Panc1 (cell line): ENCODE data around the gene TST. TPM values are rescaled to one million over a fixed set of nuclear protein-coding genes. Genes with fewer than 3 reads are reported as not detected.

ENCODE experiments used
- ATAC-seq: fragments of 200-7000 bp; cut with Tn5 transposase; 2 replicates; pipeline ENCODE4 v1.9.1; 2020; ENCODE audit warnings: mild to moderate bottlenecking, moderate library complexity
- BruUV-seq: library from RNA; stranded (reverse); fragments of 400-500 nt; replicated peaks from 2 replicates; lab custom pipeline; 2021; lab: Mats Ljungman, UMichigan
- CTCF ChIA-PET: fragments of 300-600 bp; sonication (Branson Sonifier 250); formaldehyde crosslinking; loops from one replicate; lab custom pipeline; 2022; ENCODE audit warnings: antibody characterized with exemption; lab: Charles Lee
- POLR2A ChIA-PET: fragments of 300-600 bp; sonication (Branson Sonifier 250); formaldehyde crosslinking; loops from one replicate; lab custom pipeline; 2022; ENCODE audit warnings: antibody characterized with exemption; lab: Charles Lee
- DNase-seq: peaks from one replicate; pipeline ENCODE4 v3.0.0-alpha.2; 2010; ENCODE audit warnings: low read depth, low spot score
- H3K27ac ChIP-seq: 2 replicates; pipeline ENCODE4 v1.5.1; 2011; ENCODE audit warnings: mild to moderate bottlenecking, low read length, inconsistent platforms
- H3K27me3 ChIP-seq: fragments of 200-500 bp; sonication (Bioruptor generic); 2 replicates; pipeline ENCODE4 v1.6.0; 2014; ENCODE audit warnings: low read length, inconsistent platforms; ENCODE audit not compliant: control insufficient read depth, insufficient read depth
- H3K36me3 ChIP-seq: fragments of 200-500 bp; sonication (Bioruptor generic); 2 replicates; pipeline ENCODE4 v1.5.1; 2014; ENCODE audit warnings: inconsistent platforms, mild to moderate bottlenecking, low read length, moderate library complexity; ENCODE audit not compliant: control insufficient read depth, insufficient read depth
- H3K4me1 ChIP-seq: 2 replicates; pipeline ENCODE4 v1.5.1; 2011; ENCODE audit warnings: inconsistent platforms, mild to moderate bottlenecking, low read length, moderate library complexity; ENCODE audit not compliant: control insufficient read depth, insufficient read depth
- H3K4me3 ChIP-seq, 2 experiments: 2 replicates each; pipeline ENCODE4 v1.5.1; 2011 to 2012; ENCODE audit warnings: low read depth in 2 of 2, low read length in 2 of 2, mild to moderate bottlenecking in 2 of 2, inconsistent platforms in 1 of 2, moderate library complexity in 1 of 2
- H3K9me3 ChIP-seq: fragments of 200-500 bp; sonication (Bioruptor generic); 2 replicates; pipeline ENCODE4 v1.5.1; 2014; ENCODE audit warnings: low read depth, mild to moderate bottlenecking, inconsistent platforms, low read length, moderate library complexity; ENCODE audit not compliant: control insufficient read depth, insufficient read depth
- CTCF ChIP-seq: fragments of 450-650 bp; IDR thresholded peaks from 2 replicates; pipeline ENCODE4 v1.5.1; 2017; ENCODE audit warnings: mild to moderate bottlenecking
- POLR2AphosphoS5 ChIP-seq: IDR thresholded peaks from 2 replicates; pipeline ENCODE4 v1.6.1; 2012; ENCODE audit warnings: mild to moderate bottlenecking, low read depth, low read length, moderate library complexity
- REST ChIP-seq, 2 experiments: IDR thresholded peaks; 2 replicates each; pipeline ENCODE4 v1.6.1; 2011 to 2012; ENCODE audit warnings: low read depth in 2 of 2, control low read depth in 1 of 2, low read length in 1 of 2, mild to moderate bottlenecking in 1 of 2, moderate library complexity in 1 of 2; ENCODE audit not compliant: insufficient read depth in 1 of 2
- SIN3A ChIP-seq: IDR thresholded peaks from 2 replicates; pipeline ENCODE4 v1.6.1; 2012; ENCODE audit warnings: low read depth, mild to moderate bottlenecking, low read length, moderate library complexity, borderline replicate concordance; ENCODE audit not compliant: insufficient read depth
- TCF7L2 ChIP-seq: IDR thresholded peaks from 2 replicates; pipeline ENCODE4 v1.6.1; 2011; ENCODE audit warnings: mild to moderate bottlenecking, low read depth, low read length, inconsistent platforms
- in situ Hi-C: cut with HindIII; loops from 2 replicates; pipeline ENCODE4 v1.10.0; 2016; ENCODE audit warnings: low sequenced_read_pairs, low pct_unique_long_range_greater_than_20kb
- intact Hi-C: fragments of 100-400 bp; cut with micrococcal nuclease; formaldehyde crosslinking; loops from one replicate; pipeline ENCODE4 v1.10.0; 2022; ENCODE audit not compliant: unreplicated experiment
- total RNA-seq: library from RNA; stranded (reverse); gene quantifications from one replicate; pipeline ENCODE4 v1.2.1, GENCODE V29; 2021; ENCODE audit not compliant: unreplicated experiment

TST gene
- total RNA-seq, 1 experiment from 2014 or later = 15.9 TPM

GRCh38 chr22:37059876-37060449, 40.7 kb upstream of the TST start:
- intact Hi-C loops = no loop called here
- in situ Hi-C loops = no loop called here
- ChIA-PET POLR2A (no interaction called here), CTCF (no interaction called here)
- H3K4me1 ChIP-seq = no peaks in the 10 kb centered on the region
- H3K36me3 ChIP-seq = no peaks in the 10 kb centered on the region
- BruUV-seq = no TSS peak
- ATAC-seq (0 out of 2 replicates have a peak, but pooled peaks have one; percentile 11), DNase-seq (no peak)
- no peaks in the 10 kb centered on the region for H3K27me3 ChIP-seq
- H3K9me3 ChIP-seq = no peaks in the 10 kb centered on the region
- no peak overlapping the region for H3K4me3 ChIP-seq
- H3K27ac ChIP-seq = no peak overlapping the region
- TF ChIP-seq CTCF (no peak), POLR2AphosphoS5 (no peak)

GRCh38 chr22:37058917-37059701, 39.9 kb upstream of the TST start:
- H3K27me3 ChIP-seq = no peaks in the 10 kb centered on the region
- H3K27ac ChIP-seq = no peak overlapping the region
- H3K4me3 ChIP-seq = no peak overlapping the region
- no peaks in the 10 kb centered on the region for H3K9me3 ChIP-seq
- TF ChIP-seq SIN3A (no peak), REST (IDR thresholded peaks at IDR 0.05; ENCODE audit: insufficient read depth in 1 of 2, low read depth in 2 of 2, low read length in 1 of 2) (no peak), TCF7L2 (no peak), POLR2AphosphoS5 (no peak), CTCF (no peak)
- no TSS peak for BruUV-seq
- in situ Hi-C loops = no loop called here
- ChIA-PET POLR2A (no interaction called here), CTCF (no interaction called here)
- peak; percentile 20; the same call in 1 of the 2 replicates for ATAC-seq
- H3K36me3 ChIP-seq = no peaks in the 10 kb centered on the region
- no peaks in the 10 kb centered on the region for H3K4me1 ChIP-seq
- DNase-seq = no peak
- intact Hi-C loops = no loop called here
